NOMO-1 (cell line): ENCODE measurements around the gene BMS1.
"Not testable (repeated sequence)": the region's sequence is repeated elsewhere in the genome, so short reads cannot be mapped to it uniquely, and the experiment has no call there.

Source experiments
- DNase-seq, 2 experiments: peaks; one replicate each; lab custom pipeline; 2025; ENCODE audit not compliant: unreplicated experiment in 2 of 2; lab: John Stamatoyannopoulos, UW

Gene BMS1, protein sequence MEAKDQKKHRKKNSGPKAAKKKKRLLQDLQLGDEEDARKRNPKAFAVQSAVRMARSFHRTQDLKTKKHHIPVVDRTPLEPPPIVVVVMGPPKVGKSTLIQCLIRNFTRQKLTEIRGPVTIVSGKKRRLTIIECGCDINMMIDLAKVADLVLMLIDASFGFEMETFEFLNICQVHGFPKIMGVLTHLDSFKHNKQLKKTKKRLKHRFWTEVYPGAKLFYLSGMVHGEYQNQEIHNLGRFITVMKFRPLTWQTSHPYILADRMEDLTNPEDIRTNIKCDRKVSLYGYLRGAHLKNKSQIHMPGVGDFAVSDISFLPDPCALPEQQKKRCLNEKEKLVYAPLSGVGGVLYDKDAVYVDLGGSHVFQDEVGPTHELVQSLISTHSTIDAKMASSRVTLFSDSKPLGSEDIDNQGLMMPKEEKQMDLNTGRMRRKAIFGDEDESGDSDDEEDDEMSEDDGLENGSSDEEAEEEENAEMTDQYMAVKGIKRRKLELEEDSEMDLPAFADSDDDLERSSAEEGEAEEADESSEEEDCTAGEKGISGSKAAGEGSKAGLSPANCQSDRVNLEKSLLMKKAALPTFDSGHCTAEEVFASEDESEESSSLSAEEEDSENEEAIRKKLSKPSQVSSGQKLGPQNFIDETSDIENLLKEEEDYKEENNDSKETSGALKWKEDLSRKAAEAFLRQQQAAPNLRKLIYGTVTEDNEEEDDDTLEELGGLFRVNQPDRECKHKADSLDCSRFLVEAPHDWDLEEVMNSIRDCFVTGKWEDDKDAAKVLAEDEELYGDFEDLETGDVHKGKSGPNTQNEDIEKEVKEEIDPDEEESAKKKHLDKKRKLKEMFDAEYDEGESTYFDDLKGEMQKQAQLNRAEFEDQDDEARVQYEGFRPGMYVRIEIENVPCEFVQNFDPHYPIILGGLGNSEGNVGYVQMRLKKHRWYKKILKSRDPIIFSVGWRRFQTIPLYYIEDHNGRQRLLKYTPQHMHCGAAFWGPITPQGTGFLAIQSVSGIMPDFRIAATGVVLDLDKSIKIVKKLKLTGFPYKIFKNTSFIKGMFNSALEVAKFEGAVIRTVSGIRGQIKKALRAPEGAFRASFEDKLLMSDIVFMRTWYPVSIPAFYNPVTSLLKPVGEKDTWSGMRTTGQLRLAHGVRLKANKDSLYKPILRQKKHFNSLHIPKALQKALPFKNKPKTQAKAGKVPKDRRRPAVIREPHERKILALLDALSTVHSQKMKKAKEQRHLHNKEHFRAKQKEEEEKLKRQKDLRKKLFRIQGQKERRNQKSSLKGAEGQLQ

DNA sequence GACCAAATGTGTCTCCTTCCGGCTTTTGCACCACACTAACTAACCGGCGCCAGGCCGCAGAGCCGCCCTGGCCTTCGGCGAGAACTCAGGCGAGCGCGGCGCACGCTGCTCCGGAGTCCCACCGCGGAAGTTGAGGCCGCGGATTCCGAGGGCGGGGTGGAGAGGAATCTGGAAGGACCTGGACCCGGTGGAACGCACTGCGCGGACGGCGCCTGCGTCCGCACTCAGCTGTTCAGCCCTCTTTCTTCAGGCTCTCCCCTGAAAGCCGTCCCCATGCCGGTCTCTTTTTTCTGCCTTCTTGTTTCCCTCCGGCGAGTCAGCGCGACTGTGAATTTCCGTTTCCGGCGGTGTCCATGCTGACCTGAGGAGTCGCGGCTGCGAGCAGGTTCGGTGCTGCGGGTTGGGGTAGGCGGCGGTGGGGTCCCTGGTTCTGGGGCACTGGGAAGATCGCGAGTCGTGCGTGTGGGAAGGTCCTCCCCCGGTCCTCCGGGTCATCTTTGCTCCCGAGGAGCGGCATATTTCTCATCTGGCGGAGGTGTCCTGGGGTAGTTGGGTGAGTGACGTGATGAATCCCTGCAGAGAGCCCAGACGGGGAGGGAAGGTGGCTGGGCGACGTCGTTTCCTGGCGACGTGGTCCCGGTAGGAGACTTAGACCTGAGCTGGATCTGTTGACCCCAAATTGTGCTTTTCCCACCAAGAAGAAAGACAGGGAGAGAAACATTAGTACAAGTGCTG is at the start of gene BMS1:
TSS of gene BMS1 (plus strand) at position 350 of the 735 bp plus-strand sequence. CDS start 1,600 bp downstream, outside the sequence.
- DNase-seq, result peak; percentile 83 to 89

DNA sequence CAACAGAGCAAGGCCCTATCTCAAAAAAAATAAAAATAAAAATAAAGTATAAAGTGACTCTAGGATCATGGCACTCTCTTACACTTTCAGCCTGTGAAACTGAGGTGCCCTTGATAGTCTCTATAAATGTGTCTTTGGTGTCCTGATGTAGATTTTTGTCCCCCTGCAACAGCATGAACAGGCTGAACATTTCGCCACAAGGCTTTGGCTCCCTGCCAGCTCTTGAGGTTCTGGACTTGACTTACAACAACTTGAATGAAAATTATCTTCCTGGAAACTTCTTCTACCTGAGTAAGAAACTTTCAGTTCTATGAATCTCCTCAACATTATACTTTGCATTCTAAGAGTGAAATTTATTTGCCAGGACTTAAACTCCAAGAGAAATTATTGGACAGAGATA is 48.1 kb upstream of the BMS1 start:
- DNase-seq, result no peak

DNA sequence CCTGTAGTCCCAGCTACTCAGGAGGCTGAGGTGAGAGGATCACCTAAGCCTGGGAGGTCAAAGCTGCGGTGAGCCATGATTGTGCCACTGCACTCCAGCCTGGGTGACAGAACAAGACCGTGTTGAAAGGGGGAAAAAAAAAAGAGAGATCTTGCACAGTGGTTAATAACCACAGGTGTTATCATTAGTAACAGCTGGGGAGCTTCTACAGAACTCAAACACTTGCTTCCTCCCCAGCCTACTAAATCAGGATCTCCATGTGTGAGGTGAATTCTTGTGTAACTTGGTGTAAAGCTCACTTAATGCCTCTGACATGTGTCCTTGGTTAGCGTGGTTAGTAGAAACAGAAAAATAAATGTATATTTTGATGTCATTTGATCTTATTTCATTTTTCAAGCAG is 43.9 kb upstream of the BMS1 start:
- DNase-seq, result no peak

- not testable (repeated sequence) for DNase-seq
Observed at GRCh38 chr10:42741536-42741935, 41.1 kb upstream of the BMS1 start.

- DNase-seq, result no peak
Observed at GRCh38 chr10:42743697-42744096, 38.9 kb upstream of the BMS1 start.

GRCh38 chr10:42744134-42744701 is 38.4 kb upstream of the BMS1 start:
- DNase-seq, result no peak

GRCh38 chr10:42753126-42753506 is 29.5 kb upstream of the BMS1 start:
- no peak for DNase-seq

- no peak for DNase-seq
Observed at GRCh38 chr10:42753507-42754154, 29.0 kb upstream of the BMS1 start.

DNA sequence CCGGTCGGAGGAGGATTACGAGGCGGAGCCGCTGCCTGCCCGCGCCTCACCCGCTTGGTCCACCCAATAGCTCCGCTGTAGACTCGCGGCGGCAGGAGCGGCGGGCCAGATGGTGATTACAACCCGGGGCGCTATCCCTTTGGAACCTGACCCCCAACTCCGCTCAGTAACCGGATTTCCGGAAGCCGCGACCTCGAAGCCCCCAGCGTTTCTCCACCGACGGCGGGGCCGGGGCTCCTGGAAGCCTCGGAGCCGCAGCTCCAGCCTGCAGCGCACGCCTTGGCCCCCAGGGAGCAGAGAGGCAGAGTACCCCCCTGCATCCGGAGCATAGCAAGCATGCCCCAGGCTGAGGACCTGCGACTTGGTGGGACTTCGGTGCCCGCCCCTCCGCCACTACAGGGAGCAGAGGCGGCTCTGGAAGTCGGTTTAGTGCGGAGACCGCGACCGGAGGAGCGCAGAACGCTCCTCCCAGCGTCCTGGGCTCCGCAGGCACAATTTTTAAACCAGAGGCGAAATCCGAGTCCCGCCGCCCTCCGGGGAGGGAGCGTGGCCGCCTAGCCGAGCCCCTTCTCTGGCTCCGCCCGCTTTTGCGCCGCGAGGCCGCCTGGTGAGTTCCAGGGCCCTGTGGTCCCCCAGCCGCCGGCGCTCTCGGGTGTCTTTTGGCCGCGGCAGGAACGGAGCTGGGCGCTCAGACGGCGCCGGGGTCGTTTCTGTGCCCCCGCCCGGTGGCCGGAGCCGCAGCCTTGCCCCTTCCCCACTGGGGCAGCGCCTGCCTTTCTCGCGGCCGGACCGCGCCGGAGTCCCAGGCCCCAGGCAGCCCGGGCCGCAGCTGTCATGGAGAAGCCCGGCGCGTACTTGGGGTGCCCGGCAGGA is 28.2 kb upstream of the BMS1 start:
- DNase-seq, result no peak

DNA sequence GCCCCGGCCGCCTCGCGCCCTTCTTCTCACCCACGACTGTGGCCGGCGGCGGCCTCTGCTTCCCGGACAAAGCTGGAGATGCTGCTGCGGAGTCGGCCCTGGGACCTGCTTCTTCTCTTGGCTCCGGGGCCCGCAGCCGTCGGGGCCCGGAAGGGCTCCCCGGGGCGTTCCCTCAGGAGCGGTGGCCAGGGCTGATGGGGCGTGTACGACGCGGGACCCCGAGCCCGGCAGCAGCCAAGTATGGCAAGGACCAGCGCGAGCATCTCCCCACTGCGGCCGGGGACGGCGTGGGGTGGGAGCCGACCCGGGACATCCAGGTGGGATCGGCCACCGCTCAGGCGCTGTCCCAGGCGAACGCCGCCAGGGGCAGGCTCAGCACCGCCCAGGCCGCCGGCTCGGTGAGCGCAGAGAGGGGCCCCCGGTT is 27.6 kb upstream of the BMS1 start:
- no peak for DNase-seq

- DNase-seq, result no peak
Observed at GRCh38 chr10:42755556-42756093, 27.0 kb upstream of the BMS1 start.

- DNase-seq, result no peak
Observed at GRCh38 chr10:42767906-42768305, 14.7 kb upstream of the BMS1 start.

DNA sequence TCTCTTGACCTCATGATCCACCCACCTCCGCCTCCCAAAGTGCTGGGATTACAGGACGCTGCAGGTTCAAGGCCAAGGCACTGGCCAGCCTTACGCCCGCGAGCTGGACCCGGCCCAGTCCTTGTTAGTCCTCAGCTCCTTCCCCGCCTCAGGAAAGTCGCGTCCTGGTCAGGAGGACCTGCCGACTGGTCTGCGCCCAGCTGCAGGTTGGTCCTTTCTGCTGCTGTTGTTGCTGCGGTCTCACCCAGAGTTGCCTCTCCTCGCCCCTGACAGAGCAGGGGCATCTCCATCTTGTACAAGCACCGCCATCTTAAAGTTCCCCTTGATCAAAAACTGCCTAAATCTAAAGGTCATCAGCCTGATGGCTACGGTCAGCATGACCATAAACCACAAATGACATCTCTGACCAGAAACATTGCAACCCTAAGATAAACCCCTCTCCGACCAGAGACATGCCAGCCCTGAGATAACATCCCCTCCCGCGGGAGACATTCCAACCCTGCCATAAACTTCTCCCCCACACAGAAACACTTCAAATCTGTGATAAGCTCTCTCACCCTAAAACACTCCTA is 13.9 kb upstream of the BMS1 start:
- no peak for DNase-seq

DNA sequence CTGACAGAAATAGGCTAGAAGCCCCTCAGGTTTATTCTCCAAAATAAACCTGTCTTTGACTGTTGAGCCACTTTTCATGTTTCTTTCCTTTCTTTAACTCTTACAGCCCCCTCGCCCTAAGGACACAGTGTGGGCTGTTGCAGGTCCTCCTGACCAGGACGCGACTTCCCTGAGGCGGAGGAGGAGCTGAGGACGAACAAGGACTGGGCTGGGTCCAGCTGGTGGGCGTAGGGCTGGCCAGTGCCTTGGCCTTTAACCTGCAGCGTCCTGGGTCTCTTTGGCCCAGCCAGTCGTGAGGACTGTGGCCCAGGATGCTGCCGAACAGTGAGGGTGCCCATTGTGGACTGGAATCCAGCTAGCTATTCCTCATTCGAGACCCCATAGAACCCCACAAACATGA is 13.4 kb upstream of the BMS1 start:
- DNase-seq, result no peak

DNA sequence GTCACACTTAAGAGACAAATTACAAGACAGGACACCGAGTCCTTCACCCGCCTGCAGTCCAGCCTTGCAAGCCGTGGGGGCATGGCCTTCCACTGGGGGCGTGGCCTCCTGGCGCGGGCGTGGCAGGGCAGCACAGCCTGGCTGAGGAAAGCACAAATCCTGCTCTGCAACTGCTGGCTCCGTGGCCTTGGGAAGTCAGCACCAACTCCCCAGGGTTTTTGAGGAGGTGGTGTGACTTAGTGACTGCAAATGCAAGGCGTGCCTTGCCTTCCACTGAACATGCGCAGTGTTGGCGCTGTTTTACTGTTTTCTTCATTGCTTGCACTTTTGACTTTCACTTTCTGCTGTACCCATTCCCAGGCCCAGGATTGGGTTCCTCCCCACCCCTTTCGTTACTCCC is 12.9 kb upstream of the BMS1 start:
- DNase-seq, result no peak

DNA sequence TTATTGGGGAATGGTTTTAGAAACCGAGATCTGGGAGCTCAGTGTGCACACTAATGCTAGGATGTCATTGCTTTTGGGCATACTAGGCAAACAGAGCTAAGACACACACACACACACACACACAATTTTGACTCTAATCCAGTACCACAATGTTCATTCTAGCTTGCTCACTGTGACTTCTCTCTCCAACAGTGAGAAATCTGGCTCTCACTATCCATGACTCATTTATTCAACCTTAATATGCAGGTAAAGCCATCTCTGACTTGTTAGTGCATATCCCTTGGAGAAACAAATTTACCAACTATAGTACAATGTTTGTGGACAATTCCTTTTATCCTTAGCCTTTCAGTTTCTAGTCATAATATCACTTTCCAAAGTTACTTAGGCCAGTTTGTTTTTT is 5.9 kb upstream of the BMS1 start:
- DNase-seq, result no peak

- no peak for DNase-seq
Observed at GRCh38 chr10:42780456-42780855, 2.1 kb upstream of the BMS1 start.

DNA sequence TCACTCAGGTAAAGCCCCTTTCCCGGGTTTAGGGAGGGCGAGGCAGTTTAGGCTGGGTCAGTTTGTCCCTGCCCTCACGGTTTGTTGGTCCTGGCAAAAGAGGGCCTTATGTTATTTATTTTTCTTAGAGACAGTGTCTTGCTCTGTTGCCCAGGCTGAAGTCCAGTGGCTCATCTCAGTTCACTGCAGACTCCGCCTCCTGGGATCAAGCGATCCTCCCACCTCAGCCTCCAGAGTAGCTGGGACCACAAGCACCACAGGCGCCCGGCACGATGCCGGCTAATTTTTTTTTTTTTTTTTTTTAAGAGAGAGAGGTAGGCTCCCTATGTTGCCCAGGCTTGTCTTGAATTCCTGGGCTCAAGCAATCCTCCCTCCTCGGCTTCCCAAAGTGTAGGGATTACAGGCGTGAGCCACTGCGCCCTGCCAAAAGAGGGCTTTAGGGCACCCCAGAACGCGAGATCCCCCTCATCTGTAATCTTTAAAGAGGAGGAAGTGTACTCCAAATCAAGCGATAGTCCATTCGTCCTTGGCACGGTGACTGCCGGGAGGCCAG is 626 bp upstream of the BMS1 start:
- no peak for DNase-seq
